Activated gamma-delta T cell treated with Interleukin-2 at 50 U/mL for 16 hours (primary cell): Measurements from ENCODE around the gene PBX4.

ENCODE experiments used
- DNase-seq: peaks from one replicate; pipeline ENCODE4 v3.0.0-alpha.2; 2020

Gene PBX4

GRCh38 chr19:19649155-19649554, 30.7 kb upstream of the PBX4 start:
- no peak for DNase-seq

GRCh38 chr19:19647037-19647835, 28.7 kb upstream of the PBX4 start:
- no peak for DNase-seq

DNA sequence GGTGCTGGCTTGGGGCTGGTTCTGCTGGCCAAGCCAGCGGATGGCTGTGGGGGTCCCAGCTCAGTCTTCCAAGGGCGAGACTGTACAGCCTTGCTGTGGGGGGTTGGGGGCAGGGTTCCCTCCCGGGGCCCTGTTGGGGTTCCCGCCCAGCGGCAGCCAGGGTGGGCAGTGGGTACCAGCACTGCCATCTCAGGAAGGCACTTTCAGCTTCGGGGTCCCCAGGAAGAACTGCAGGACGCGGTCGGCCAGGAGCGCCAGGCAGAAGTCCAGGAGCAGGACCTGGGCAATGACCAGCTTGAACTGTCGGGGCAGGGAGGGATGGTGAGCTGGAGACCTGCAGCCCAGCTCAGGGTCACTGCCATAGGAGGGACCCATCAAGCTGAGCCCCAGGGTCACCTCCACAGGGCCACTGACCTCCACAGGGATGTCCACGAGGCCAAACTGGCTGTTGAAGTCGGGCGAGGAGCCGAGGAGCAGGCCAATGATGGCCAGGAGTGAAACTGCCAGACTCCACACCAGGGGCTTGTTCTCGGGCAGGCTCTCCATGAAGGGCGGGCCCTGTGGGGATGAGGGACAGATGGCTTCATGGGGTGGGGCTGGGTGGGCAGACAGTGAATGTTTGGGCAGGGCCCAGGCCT, 26.9 kb upstream of the PBX4 start:
- no peak for DNase-seq

DNA sequence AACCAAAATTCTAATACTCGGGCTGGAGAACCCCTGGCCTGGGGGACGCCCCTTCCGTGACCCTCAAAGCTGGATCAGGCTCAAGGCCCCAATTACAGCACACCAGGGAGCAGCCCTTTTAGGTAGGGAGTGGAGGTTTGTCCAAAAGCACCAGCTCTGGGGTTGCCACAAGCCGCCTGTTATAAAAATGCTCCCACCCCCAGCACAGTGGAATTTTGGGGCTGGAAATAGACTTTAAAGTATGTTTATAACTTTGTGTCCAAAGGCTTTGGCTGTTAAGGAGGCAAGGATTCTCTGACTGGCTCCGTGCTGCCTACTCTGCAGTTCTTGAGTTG, 25.5 kb upstream of the PBX4 start:
- DNase-seq = no peak

- peak; percentile 92 for DNase-seq
Measured at GRCh38 chr19:19643158-19644053, 24.9 kb upstream of the PBX4 start, which contains the start of gene GMIP. GMIP (minus strand) TSS chr19:19643657; CDS start chr19:19643529, 128 bp downstream.

DNA sequence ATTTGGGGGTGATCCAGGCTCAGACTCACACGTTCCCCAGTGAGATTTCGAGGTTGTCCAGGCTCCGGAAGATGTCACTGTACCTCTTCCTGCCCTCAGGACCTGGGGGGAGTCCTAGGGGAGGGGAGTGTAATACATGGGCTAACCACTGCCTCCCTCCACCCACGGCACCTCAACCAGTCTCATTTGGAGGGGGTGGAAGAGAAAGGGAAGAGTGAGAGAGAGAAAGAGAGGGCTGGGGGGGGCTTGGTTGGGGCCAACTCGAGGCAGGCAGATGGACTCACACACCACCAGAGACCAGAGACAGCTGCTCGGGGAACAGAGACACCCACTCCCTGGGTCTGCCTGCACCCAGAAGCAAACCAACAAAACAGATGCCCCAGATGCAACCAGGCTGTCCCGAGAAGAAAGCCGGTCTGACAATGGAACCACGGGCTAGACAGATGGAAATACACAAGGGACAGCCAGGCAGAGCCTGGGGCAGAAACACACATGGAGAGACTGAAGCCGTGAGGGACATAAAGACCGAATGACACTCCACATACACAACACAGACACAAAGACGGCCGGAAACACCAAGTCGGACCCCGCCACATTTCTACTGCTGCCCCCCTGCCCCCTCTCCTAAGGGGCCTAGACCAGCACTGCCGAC, 24.1 kb upstream of the PBX4 start:
- peak; percentile 52 for DNase-seq

GRCh38 chr19:19637523-19638251, 19.2 kb upstream of the PBX4 start:
- DNase-seq = no peak

DNA sequence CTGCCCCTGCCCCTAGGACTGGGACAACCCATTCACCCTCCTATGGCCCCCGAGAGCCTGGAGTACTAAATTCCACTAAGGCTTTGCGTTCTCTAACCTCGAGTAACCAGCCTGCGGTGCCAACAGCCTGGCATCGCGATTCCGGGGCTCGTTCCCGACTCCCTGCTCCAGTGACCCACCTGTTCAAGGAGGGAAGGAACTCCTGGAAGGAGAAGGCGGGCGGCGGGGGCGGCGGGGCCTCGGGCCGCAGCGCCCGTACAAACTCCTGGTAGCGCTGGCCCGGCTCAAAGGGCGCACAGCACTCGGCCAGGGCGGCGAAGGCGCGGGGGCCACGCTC, 18.7 kb upstream of the PBX4 start:
- DNase-seq = no peak

GRCh38 chr19:19636573-19637185, 18.2 kb upstream of the PBX4 start:
- no peak for DNase-seq

DNA sequence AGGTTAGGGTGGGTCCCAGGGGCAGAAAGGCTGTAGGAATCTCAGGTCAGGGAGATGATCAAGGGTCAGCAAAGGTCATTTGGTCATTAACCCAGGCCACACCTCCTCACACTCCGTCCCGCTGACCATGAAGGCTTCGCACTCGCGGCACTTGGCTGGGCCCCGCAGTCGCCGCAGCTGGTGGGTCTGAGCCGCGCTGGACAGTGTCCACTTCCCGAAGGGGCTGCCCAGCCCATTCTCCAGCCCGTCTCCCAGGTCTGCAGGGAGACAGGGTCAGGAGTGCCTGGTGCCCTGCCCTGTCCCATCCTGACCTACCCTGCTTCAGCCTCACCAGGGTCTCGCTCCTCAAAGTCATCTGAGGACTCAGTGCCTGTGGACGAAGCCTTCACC, 16.8 kb upstream of the PBX4 start:
- no peak for DNase-seq

DNA sequence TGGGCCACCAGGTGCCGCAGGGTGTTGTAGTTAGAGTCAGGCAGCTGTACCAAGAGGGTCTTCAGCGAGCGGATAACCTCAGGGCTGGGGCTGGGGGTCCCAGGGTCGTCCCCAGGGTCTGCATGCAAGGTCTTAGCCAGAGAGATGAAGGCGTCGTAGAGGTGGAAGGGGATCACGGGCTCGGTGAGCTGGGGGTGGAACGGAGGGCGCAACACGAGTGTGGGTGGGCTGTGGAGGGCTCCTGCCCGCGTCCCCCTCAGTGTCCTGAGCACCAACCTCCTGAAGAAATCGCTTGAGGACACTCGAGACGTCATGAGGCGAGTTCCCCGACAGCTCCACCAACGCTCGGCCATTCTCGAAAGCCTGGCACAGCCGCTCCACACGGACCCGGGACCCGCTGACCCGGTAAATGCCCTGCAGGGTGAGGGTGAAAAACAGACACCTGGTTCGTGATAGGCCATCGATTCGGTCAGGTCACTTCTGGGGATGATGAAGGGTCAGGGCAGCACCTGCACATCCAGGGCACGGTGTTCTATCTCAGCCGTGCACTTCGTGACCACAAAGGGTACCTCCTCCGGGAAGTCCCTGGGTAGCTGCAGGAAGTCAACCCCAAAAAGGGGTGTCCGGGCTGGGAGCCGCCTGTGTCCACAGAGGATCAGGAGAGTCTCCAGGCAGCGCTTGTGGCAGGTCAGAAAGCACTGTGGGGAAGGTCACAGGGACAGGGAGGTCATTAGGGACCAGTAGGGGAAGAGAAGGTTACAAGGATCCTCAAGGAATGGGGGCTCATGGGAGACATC, 16.2 kb upstream of the PBX4 start:
- no peak for DNase-seq

DNA sequence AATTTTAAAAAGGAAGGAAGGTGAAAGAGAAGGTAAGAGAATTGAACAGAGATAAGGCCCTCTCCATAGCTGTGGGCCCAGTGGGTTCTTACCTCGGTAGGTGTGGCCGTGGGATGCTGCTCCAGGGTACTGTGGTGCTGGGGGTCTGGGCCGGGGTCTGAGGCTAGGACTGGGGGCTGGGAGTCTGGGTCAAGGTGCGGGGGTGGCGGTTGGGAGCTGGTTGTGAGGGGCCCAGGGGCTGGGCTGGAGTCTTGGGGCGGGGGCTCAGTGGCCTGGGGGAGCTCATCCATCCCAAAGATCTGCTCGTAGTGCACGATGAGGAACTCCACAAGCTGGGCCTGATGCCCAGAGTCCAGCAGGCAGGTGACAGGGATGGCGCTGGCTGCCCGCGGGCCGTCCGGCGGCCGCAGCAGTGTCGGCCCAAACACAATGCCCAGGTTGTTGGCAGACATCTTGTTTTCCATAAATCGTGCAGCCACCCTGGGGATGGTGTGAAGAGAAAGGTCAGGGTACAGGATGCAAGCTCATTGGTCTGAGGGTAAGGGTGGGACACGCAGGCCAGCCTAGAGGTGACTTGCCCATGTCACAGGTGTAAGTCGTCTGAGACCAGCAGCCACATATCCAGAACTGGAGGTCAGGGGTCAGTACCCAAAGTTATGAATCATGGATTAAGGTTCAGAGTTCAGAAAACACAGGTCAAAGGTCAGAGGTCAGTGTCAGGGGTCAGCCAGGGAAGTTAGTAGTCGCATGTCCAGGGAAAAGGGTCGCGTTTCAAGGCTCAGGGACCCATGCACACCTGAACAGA, 15.4 kb upstream of the PBX4 start:
- no peak for DNase-seq

- no peak for DNase-seq
Measured at GRCh38 chr19:19632661-19633060, 14.2 kb upstream of the PBX4 start.

- no peak for DNase-seq
Measured at GRCh38 chr19:19631346-19631745, 12.9 kb upstream of the PBX4 start.

GRCh38 chr19:19630426-19630825, 11.9 kb upstream of the PBX4 start:
- DNase-seq = no peak

GRCh38 chr19:19630062-19630414, 11.6 kb upstream of the PBX4 start:
- no peak for DNase-seq

DNA sequence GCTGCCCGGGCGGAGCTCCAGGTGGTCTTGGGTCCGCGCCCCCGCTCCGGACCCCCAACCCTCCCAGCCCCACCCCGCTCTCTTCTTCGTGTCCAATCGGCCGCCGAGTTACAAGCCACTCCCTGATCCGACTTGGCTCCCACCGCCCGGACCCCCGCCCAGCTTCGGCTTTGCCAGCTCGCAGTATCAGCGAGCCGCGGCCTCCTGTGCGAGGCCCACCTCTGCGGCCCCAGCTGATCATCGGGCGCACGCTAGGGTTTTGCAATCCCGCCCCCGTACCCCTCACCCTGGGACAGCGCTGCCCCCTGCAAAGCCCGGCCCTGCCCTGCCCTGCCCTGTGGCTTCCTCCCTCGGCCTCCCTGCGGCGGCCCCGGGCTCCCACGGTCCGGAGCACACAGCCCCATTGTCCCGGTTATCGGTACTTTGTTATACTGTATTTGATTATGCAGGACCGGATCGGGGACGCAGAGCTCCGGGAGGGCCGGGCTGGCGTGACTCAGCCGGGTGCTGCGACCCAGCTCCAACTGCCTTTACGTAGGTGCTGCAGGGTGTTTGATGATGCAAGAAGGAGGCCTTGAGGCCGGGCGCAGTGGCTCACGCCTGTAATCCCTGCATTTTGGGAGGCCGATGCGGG, 10.1 kb upstream of the PBX4 start:
- DNase-seq = peak; percentile 49

- DNase-seq = peak; percentile 84
Measured at GRCh38 chr19:19627621-19628500, 9.4 kb upstream of the PBX4 start, which contains the start of gene LPAR2. LPAR2 (minus strand) TSS chr19:19628220; CDS start chr19:19627275, 945 bp downstream.
